Measurements from ENCODE around the gene ELANE.

Gene ELANE

DNA sequence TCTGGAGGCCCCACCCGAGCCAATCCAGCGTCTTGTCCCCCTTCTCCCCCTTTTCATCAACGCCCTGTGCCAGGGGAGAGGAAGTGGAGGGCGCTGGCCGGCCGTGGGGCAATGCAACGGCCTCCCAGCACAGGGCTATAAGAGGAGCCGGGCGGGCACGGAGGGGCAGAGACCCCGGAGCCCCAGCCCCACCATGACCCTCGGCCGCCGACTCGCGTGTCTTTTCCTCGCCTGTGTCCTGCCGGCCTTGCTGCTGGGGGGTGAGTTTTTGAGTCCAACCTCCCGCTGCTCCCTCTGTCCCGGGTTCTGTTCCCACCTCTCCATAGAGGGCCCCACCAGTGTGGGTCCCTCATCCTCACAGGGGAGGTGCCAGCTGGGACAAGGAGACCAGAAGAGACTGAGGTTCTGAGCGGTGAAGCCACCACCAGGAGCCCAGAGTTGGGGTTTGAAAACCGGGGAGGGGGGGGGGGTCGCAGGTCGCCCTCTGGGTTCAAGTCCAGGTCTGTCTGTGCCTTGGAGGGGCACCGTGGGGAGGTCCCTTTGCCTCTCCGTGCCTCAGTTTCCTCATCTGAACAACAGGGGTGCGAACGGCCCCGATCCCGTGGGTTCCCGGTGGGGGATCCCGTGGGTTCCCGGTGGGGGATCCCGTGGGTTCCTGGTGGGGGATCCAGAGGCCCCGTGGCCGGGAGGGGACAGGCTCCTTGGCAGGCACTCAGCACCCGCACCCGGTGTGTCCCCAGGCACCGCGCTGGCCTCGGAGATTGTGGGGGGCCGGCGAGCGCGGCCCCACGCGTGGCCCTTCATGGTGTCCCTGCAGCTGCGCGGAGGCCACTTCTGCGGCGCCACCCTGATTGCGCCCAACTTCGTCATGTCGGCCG is at the start of gene ELANE:
Gene ELANE (plus strand): TSS at position 168 of the 878 bp plus-strand sequence. CDS start 26 bp downstream, at position 194.
- no peak for DNase-seq (ENCODE audit: low read depth in 3 of 3)

- DNase-seq (ENCODE audit: low read depth in 3 of 3): no peak
Measured at GRCh38 chr19:802498-803098, 49.5 kb upstream of the ELANE start.

GRCh38 chr19:803099-803561 is 49.0 kb upstream of the ELANE start:
- no peak for DNase-seq (ENCODE audit: low read depth in 3 of 3)

DNA sequence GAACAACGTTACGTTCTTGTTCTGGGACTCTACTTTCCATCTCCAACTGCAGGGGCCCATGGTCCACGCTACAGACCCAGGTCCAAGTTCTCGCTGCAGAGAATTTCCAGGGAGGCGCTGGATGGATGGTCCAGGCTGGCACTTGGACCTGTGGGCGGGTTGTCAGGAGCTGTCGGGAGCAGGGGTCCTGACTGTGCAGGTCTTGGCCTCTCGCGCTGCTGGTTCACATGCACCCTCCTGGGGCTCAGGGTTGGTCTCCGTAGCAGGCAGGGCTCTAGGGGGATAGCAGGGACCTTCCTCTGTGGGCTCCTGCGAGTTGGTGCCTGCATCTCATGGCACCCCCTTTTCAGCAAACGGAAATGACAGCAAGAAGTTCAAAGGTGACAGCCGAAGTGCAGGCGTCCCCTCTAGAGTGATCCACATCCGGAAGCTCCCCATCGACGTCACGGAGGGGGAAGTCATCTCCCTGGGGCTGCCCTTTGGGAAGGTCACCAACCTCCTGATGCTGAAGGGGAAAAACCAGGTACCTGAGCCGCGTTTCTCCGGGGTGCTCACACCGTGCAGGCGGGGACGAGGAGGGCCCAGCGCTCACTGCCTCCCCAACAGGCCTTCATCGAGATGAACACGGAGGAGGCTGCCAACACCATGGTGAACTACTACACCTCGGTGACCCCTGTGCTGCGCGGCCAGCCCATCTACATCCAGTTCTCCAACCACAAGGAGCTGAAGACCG is 48.3 kb upstream of the ELANE start:
- DNase-seq (ENCODE audit: low read depth in 3 of 3): no peak

DNA sequence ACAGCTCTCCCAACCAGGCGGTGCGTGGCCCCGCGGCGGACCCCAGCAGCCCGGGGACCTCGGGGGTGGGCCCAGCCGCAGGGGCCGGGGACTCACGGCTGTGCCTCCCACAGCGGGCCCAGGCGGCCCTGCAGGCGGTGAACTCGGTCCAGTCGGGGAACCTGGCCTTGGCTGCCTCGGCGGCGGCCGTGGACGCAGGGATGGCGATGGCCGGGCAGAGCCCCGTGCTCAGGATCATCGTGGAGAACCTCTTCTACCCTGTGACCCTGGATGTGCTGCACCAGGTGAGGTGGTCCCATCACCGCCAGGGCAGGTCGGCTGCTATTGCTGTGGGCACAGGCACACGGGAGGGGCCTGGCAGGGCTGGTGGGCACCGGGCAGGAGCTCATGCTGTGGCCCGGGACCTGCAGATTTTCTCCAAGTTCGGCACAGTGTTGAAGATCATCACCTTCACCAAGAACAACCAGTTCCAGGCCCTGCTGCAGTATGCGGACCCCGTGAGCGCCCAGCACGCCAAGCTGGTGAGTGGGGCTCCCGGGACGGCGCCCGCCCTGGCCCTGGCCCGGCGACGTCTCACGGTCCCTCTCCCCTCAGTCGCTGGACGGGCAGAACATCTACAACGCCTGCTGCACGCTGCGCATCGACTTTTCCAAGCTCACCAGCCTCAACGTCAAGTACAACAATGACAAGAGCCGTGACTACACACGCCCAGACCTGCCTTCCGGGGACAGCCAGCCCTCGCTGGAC is 47.5 kb upstream of the ELANE start:
- no peak for DNase-seq (ENCODE audit: low read depth in 3 of 3)

DNA sequence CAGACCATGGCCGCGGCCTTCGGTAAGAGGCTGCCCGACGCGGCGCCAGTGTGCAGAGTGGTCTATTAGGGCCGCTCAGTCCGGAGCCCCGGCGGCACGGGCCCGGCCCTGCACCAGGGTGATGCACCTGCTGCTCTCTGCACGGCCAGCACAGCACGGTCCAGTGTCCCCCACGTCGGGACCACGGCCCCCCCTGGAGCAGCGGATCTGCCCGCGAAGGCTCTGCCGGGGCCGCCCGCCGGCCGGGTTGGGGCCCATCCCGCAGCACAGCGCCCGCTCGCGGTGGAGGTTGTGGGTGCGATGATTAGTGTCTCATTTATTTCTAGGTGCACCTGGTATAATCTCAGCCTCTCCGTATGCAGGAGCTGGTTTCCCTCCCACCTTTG is 46.9 kb upstream of the ELANE start:
- DNase-seq (ENCODE audit: low read depth in 3 of 3): no peak

- no peak for DNase-seq (ENCODE audit: low read depth in 3 of 3)
Measured at GRCh38 chr19:805600-806550, 46.2 kb upstream of the ELANE start.

DNA sequence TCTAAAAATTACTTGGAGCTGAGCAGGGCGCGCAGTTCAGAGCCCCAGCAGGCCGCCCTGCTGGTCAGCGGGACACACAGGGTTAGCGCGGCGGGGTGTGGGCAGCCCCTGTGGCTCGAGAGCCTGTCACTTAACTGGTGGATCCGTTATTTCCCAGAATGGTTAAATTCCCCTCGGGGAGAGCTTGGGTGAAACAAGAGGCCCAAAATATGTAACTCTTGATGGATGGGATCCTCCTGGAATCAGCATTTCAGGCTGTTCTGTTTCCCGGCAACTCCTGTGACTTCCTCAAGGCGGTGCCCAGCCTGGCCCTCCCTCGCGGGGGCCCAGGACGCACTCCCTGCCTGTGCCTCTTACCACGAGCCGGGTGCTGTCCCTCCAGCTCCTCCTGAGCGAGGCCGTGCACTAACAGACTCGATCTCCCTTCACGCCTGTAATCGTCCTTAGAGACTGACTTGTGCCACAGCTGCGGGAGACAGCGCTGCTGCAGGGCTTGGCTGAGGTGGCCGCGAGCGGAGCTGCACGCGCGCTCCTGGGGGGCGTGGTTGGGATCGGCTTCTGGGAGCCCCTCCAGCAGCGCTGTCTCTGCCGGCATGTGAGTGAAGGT is 45.2 kb upstream of the ELANE start:
- DNase-seq (ENCODE audit: low read depth in 3 of 3): no peak

DNA sequence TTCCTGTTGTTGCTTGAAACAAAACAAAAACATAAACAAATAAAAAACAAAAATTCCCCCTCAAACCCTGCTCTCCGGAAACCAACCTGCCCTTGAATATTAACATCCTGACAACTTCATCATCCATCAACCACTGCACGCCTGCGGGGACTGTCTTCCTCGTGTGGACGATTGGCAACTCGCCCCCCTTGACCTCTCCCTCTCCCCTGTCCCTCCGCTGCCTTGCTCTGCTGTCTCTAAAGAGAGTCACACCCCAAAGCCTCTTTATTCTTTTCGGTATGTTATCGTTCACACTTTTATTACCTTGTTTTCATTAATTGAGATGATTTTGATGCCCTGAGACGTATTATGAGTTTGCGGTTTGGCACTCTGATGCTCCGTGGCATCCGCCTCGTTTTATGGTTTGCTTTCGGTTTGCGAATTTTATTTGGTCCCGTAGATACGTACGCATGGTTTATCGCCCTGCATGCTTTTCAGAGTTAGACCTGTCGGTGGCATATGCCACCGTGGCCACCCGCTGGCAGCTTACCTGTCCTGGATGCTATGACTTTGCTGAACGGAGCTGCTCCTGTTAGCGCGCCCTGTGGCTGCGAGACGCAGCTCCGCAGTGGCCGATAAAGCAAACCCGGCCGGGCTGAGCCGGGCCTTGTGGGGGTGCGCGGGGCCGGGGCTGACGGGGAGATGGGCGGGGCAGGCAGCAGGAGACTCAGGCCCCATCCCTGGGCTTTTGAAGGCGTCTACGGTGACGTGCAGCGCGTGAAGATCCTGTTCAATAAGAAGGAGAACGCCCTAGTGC is 44.3 kb upstream of the ELANE start:
- DNase-seq (ENCODE audit: low read depth in 3 of 3): no peak

- no peak for DNase-seq (ENCODE audit: low read depth in 3 of 3)
Measured at GRCh38 chr19:808423-808775, 43.7 kb upstream of the ELANE start.

DNA sequence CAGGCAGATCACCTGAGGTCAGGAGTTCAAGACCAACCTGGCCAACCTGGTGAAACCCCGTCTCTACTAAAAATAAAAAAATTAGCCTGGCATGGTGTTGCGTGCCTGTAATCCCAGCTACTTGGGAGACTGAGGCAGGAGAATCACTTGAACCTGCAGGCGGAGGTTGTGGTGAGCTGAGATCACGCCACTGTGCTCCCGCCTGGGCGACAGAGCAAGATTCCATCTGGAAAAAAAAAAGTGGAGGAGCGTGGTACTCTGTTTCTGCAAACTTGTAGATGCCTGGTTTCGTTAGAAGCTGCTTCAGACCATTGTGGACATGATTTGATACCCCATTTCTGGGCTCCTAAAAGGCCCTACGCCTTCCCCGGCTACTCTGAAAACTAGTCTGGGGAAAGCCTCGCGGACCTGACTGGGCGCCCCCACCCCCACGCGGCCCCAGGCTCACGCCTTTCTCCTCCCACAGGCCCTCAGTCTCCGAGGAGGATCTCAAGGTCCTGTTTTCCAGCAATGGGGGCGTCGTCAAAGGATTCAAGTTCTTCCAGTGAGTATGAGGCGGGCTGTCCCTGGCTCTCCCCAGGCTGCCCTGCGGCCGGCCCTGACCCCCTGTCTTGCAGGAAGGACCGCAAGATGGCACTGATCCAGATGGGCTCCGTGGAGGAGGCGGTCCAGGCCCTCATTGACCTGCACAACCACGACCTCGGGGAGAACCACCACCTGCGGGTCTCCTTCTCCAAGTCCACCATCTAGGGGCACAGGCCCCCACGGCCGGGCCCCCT is 41.8 kb upstream of the ELANE start:
- DNase-seq (ENCODE audit: low read depth in 3 of 3): no peak

DNA sequence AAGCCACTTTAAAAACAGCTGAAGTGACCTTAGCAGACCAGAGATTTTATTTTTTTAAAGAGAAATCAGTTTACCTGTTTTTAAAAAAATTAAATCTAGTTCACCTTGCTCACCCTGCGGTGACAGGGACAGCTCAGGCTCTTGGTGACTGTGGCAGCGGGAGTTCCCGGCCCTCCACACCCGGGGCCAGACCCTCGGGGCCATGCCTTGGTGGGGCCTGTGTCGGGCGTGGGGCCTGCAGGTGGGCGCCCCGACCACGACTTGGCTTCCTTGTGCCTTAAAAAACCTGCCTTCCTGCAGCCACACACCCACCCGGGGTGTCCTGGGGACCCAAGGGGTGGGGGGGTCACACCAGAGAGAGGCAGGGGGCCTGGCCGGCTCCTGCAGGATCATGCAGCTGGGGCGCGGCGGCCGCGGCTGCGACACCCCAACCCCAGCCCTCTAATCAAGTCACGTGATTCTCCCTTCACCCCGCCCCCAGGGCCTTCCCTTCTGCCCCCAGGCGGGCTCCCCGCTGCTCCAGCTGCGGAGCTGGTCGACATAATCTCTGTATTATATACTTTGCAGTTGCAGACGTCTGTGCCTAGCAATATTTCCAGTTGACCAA is 41.1 kb upstream of the ELANE start:
- no peak for DNase-seq (ENCODE audit: low read depth in 3 of 3)

GRCh38 chr19:811506-812048 is 40.5 kb upstream of the ELANE start:
- DNase-seq (ENCODE audit: low read depth in 3 of 3): no peak

GRCh38 chr19:812049-812746 is 39.9 kb upstream of the ELANE start:
- DNase-seq (ENCODE audit: low read depth in 3 of 3): no peak

DNA sequence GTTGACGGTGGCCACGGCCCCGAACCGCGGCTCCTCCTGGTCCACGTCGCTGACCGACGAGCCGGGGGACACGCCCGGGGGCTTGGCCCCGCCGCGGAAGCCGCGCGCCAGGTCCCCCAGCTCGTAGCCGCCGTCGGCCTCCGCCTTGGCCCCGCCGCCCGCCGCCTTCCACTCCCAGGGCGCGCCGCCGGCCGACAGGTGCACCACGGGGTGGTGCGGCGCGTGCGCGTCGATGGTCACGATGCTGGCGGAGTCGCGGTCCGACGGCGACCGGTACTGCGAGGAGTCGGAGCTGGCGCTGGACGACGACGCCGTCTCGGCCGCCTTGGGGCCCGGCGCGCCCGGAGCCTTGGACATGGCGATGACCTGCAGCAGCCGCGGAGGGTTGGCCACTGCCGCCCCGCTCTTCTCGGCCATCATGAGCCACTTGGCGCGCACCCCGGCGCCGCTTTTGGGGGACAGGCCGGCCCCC is 39.3 kb upstream of the ELANE start:
- DNase-seq (ENCODE audit: low read depth in 3 of 3): no peak

DNA sequence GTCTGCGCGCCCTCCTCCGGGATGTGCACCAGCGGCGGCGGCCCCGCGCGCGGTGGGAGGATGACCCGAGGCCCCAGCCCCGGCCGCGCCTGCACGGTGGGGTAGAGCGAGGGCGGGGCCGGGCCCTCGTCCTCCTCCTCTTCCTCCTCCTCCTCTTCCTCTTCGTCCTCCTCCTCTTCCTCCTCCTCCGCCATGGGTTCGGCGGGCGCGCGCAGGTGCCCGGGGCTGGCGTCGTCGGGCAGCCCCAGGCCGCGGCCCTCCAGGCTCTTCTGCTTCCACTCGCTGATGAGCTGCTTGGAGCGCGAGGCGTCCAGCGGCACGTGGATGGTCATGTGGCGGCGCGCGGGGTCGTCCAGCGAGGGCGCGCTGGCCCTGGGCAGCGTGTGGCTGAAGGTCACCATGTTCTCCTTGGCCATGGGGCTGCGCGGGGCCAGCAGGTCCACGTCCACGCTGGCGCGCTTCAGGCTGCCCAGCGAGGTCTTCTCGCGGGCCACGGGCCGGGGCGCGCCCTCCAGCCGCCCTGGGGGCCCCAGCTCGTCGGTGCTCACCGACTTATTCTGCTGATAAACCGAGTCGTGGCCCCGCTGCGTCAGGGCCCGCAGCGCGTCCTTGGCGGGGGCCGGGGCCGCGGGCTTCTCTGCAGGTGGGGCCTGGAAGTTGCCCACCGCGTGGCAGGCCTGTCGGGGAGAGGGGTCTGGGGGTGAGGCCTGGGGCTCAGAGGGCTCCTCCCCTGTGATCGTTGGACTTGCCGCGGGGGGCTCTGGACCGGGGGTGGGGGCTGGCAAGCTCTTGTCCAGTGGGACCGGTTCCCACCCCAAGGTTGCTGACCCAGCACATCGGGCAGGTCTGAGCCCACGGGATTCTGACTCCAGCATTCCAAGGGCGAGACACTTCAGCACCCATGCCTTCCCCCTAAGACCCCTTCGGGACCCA is 38.6 kb upstream of the ELANE start:
- DNase-seq (ENCODE audit: low read depth in 3 of 3): no peak
